GM15510 (cell line): ENCODE data around the gene OPN3.

ENCODE experiments used
- POLR2A ChIP-seq: IDR thresholded peaks from 3 replicates; pipeline ENCODE4 v1.6.1; 2011; ENCODE audit warnings: borderline replicate concordance; ENCODE audit not compliant: insufficient read length; ENCODE audit errors: extremely low read depth

The OPN3 gene

GRCh38 chr1:241635556-241636152, 4.5 kb downstream of the OPN3 start:
- TF ChIP-seq POLR2A = no peak

GRCh38 chr1:241632987-241633386, 7.2 kb downstream of the OPN3 start:
- no peak for TF ChIP-seq POLR2A

GRCh38 chr1:241631674-241632073, 8.5 kb downstream of the OPN3 start:
- no peak for TF ChIP-seq POLR2A

GRCh38 chr1:241630899-241631298, 9.3 kb downstream of the OPN3 start:
- no peak for TF ChIP-seq POLR2A

GRCh38 chr1:241630476-241630875, 9.7 kb downstream of the OPN3 start:
- TF ChIP-seq POLR2A = no peak

GRCh38 chr1:241630005-241630404, 10.2 kb downstream of the OPN3 start:
- no peak for TF ChIP-seq POLR2A

- no peak for TF ChIP-seq POLR2A
Observed at GRCh38 chr1:241627453-241628259, 12.5 kb downstream of the OPN3 start.

GRCh38 chr1:241624935-241625334, 15.2 kb downstream of the OPN3 start:
- TF ChIP-seq POLR2A = no peak

GRCh38 chr1:241622669-241623068, 17.5 kb downstream of the OPN3 start:
- TF ChIP-seq POLR2A = no peak

GRCh38 chr1:241617426-241617825, 22.7 kb downstream of the OPN3 start:
- no peak for TF ChIP-seq POLR2A

GRCh38 chr1:241615043-241615974, 24.9 kb downstream of the OPN3 start:
- TF ChIP-seq POLR2A = no peak

- no peak for TF ChIP-seq POLR2A
Observed at GRCh38 chr1:241614572-241614971, 25.6 kb downstream of the OPN3 start.

GRCh38 chr1:241614144-241614543, 26.0 kb downstream of the OPN3 start:
- TF ChIP-seq POLR2A = no peak

GRCh38 chr1:241612533-241613477, 27.4 kb downstream of the OPN3 start:
- TF ChIP-seq POLR2A = no peak

GRCh38 chr1:241611736-241612135, 28.4 kb downstream of the OPN3 start:
- no peak for TF ChIP-seq POLR2A

GRCh38 chr1:241611063-241611462, 29.1 kb downstream of the OPN3 start:
- no peak for TF ChIP-seq POLR2A
